H1 (cell line): ENCODE data around the gene ORC5.

Experiments used
- BRCA1 ChIP-seq: IDR thresholded peaks from 2 replicates; pipeline ENCODE4 v1.6.1; 2012; ENCODE audit warnings: low read depth, low read length, improper control_type of control experiment
- CHD1 ChIP-seq: IDR thresholded peaks from 2 replicates; pipeline ENCODE4 v1.6.1; 2012; ENCODE audit warnings: low read depth, low read length, improper control_type of control experiment
- CHD2 ChIP-seq: IDR thresholded peaks from 2 replicates; pipeline ENCODE4 v1.6.1; 2012; ENCODE audit warnings: low read length, improper control_type of control experiment
- CTCF ChIP-seq, 3 experiments: IDR thresholded peaks; 1 replicate in 2 of 3; 2 replicates in 1 of 3; pipeline versions ENCODE4 v1.5.1 to v1.6.1; 2011; ENCODE audit warnings: low read length in 3 of 3, mild to moderate bottlenecking in 3 of 3, inconsistent platforms in 2 of 3, low read depth in 1 of 3, moderate library complexity in 1 of 3; ENCODE audit not compliant: insufficient read depth in 1 of 3; ENCODE audit errors: control extremely low read depth in 1 of 3
- JUND ChIP-seq: IDR thresholded peaks from 2 replicates; pipeline ENCODE4 v1.6.1; 2011; ENCODE audit warnings: mild to moderate bottlenecking, improper control_type of control experiment, low read length
- POLR2A ChIP-seq, 2 experiments: IDR thresholded peaks; 1 replicate in 1 of 2; 2 replicates in 1 of 2; pipeline ENCODE4 v1.6.1; 2011; ENCODE audit warnings: low read depth in 2 of 2, low read length in 2 of 2, mild to moderate bottlenecking in 2 of 2; ENCODE audit errors: control extremely low read depth in 1 of 2
- POLR2AphosphoS5 ChIP-seq: IDR thresholded peaks from 2 replicates; pipeline ENCODE4 v1.6.1; 2011; ENCODE audit warnings: low read depth, low read length
- RAD21 ChIP-seq, 2 experiments: IDR thresholded peaks in 1 of 2; conservative IDR thresholded peaks in 1 of 2; 2 replicates each; pipeline ENCODE4 v1.6.1; 2011; ENCODE audit warnings: low read depth in 2 of 2, low read length in 2 of 2, improper control_type of control experiment in 1 of 2, inconsistent platforms in 1 of 2, mild to moderate bottlenecking in 1 of 2, moderate library complexity in 1 of 2
- RFX5 ChIP-seq: IDR thresholded peaks from 2 replicates; pipeline ENCODE4 v1.6.1; 2011; ENCODE audit warnings: low read depth, low read length, improper control_type of control experiment, borderline replicate concordance
- YY1 ChIP-seq: IDR thresholded peaks from 2 replicates; pipeline ENCODE4 v1.6.1; 2011; ENCODE audit warnings: low read depth, mild to moderate bottlenecking, low read length
- TF ChIP-seq, protein P1 (sequence below): fragments of 300-600 bp; sonication (generic); IDR thresholded peaks from 2 replicates; pipeline ENCODE4 v1.7.1; 2012; ENCODE audit warnings: low read length, moderate library complexity, mild to moderate bottlenecking, inconsistent platforms; ENCODE audit not compliant: insufficient replicate concordance
- TF ChIP-seq, protein P2 (sequence below): IDR thresholded peaks from 2 replicates; pipeline ENCODE4 v1.6.1; 2011; ENCODE audit warnings: low read length, improper control_type of control experiment

DNA sequence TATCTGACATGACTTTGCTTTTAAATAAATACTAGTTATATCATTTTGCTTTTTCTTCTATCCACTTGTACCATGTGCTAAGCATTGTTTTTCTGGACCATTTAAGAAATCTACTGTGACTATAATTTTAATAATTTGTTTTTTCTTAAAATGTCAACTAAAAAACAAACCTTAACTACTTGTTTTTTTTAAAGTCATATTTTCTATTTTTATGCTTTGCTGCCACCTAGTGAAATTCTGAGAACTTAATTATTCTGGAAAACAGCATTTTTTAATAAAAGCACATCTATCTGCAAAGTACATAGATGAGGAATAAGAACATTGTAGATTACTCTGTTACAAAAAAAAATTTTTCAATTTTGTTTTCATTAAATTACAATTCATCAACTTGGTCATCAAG lies 47.4 kb downstream of the ORC5 start:
- TF ChIP-seq YY1 (no peak), RAD21 (IDR thresholded peaks at IDR 0.05 in 1 of 2, conservative IDR thresholded peaks at IDR 0.05 in 1 of 2; ENCODE audit: low read depth in 2 of 2, low read length in 2 of 2) (peak in 1 of 2 experiments; percentile 10; a peak in 2 of 4 replicates), POLR2AphosphoS5 (no peak), CTCF (IDR thresholded peaks at IDR 0.05; ENCODE audit: control extremely low read depth in 1 of 3, insufficient read depth in 1 of 3, low read depth in 1 of 3, low read length in 3 of 3) (no peak), CHD2 (no peak), BRCA1 (no peak), POLR2A (IDR thresholded peaks at IDR 0.05; ENCODE audit: control extremely low read depth in 1 of 2, low read depth in 2 of 2, low read length in 2 of 2) (no peak), CHD1 (no peak), JUND (no peak), RFX5 (no peak)
- TF ChIP-seq, protein P1, sequence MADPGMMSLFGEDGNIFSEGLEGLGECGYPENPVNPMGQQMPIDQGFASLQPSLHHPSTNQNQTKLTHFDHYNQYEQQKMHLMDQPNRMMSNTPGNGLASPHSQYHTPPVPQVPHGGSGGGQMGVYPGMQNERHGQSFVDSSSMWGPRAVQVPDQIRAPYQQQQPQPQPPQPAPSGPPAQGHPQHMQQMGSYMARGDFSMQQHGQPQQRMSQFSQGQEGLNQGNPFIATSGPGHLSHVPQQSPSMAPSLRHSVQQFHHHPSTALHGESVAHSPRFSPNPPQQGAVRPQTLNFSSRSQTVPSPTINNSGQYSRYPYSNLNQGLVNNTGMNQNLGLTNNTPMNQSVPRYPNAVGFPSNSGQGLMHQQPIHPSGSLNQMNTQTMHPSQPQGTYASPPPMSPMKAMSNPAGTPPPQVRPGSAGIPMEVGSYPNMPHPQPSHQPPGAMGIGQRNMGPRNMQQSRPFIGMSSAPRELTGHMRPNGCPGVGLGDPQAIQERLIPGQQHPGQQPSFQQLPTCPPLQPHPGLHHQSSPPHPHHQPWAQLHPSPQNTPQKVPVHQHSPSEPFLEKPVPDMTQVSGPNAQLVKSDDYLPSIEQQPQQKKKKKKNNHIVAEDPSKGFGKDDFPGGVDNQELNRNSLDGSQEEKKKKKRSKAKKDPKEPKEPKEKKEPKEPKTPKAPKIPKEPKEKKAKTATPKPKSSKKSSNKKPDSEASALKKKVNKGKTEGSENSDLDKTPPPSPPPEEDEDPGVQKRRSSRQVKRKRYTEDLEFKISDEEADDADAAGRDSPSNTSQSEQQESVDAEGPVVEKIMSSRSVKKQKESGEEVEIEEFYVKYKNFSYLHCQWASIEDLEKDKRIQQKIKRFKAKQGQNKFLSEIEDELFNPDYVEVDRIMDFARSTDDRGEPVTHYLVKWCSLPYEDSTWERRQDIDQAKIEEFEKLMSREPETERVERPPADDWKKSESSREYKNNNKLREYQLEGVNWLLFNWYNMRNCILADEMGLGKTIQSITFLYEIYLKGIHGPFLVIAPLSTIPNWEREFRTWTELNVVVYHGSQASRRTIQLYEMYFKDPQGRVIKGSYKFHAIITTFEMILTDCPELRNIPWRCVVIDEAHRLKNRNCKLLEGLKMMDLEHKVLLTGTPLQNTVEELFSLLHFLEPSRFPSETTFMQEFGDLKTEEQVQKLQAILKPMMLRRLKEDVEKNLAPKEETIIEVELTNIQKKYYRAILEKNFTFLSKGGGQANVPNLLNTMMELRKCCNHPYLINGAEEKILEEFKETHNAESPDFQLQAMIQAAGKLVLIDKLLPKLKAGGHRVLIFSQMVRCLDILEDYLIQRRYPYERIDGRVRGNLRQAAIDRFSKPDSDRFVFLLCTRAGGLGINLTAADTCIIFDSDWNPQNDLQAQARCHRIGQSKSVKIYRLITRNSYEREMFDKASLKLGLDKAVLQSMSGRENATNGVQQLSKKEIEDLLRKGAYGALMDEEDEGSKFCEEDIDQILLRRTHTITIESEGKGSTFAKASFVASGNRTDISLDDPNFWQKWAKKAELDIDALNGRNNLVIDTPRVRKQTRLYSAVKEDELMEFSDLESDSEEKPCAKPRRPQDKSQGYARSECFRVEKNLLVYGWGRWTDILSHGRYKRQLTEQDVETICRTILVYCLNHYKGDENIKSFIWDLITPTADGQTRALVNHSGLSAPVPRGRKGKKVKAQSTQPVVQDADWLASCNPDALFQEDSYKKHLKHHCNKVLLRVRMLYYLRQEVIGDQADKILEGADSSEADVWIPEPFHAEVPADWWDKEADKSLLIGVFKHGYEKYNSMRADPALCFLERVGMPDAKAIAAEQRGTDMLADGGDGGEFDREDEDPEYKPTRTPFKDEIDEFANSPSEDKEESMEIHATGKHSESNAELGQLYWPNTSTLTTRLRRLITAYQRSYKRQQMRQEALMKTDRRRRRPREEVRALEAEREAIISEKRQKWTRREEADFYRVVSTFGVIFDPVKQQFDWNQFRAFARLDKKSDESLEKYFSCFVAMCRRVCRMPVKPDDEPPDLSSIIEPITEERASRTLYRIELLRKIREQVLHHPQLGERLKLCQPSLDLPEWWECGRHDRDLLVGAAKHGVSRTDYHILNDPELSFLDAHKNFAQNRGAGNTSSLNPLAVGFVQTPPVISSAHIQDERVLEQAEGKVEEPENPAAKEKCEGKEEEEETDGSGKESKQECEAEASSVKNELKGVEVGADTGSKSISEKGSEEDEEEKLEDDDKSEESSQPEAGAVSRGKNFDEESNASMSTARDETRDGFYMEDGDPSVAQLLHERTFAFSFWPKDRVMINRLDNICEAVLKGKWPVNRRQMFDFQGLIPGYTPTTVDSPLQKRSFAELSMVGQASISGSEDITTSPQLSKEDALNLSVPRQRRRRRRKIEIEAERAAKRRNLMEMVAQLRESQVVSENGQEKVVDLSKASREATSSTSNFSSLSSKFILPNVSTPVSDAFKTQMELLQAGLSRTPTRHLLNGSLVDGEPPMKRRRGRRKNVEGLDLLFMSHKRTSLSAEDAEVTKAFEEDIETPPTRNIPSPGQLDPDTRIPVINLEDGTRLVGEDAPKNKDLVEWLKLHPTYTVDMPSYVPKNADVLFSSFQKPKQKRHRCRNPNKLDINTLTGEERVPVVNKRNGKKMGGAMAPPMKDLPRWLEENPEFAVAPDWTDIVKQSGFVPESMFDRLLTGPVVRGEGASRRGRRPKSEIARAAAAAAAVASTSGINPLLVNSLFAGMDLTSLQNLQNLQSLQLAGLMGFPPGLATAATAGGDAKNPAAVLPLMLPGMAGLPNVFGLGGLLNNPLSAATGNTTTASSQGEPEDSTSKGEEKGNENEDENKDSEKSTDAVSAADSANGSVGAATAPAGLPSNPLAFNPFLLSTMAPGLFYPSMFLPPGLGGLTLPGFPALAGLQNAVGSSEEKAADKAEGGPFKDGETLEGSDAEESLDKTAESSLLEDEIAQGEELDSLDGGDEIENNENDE = no peak
- TF ChIP-seq, protein P2, sequence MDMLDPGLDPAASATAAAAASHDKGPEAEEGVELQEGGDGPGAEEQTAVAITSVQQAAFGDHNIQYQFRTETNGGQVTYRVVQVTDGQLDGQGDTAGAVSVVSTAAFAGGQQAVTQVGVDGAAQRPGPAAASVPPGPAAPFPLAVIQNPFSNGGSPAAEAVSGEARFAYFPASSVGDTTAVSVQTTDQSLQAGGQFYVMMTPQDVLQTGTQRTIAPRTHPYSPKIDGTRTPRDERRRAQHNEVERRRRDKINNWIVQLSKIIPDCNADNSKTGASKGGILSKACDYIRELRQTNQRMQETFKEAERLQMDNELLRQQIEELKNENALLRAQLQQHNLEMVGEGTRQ = no peak
